ENCODE data around the gene DNAH10.

DNA sequence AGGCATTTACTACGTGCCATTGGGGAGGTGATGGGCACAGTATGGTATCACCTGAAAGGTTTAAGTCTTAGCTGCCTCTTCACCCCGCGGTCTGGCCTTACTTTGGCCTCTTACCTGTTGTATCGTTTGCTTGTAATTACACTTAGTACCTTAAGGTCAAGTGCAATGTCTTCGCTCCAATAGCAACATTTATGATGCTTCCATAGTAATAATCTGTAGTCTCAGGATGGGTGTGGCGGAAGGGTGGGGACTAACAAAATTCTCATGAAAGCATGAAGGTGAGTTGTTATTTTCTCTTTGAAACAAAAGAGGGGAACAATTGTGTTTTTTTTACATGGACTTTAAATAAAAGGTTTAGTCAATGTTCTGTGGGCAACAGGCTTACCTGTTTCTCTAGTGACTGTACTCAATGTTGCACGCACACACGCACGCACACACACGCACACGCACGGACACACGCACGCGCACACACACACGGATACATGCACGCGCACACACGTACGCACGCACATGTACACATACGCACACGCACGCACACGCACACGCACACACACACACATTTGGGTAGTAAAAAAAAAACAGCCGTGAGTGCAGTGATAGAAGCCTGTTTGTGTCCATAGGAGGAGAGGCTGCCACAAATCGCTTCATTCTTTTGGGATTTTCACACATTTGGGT lies 91.4 kb downstream of the DNAH10 start:
- TF ChIP-seq EP300 (IDR thresholded peaks at IDR 0.05) (no peak), POLR2A (IDR thresholded peaks at IDR 0.05) (no peak)
- TF ChIP-seq, protein P1, sequence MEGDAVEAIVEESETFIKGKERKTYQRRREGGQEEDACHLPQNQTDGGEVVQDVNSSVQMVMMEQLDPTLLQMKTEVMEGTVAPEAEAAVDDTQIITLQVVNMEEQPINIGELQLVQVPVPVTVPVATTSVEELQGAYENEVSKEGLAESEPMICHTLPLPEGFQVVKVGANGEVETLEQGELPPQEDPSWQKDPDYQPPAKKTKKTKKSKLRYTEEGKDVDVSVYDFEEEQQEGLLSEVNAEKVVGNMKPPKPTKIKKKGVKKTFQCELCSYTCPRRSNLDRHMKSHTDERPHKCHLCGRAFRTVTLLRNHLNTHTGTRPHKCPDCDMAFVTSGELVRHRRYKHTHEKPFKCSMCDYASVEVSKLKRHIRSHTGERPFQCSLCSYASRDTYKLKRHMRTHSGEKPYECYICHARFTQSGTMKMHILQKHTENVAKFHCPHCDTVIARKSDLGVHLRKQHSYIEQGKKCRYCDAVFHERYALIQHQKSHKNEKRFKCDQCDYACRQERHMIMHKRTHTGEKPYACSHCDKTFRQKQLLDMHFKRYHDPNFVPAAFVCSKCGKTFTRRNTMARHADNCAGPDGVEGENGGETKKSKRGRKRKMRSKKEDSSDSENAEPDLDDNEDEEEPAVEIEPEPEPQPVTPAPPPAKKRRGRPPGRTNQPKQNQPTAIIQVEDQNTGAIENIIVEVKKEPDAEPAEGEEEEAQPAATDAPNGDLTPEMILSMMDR (IDR thresholded peaks at IDR 0.05): no peak
